ENCODE results near the gene AUTS2. TPM values are rescaled to one million over a fixed set of nuclear protein-coding genes. Genes with fewer than 3 reads are reported as not detected.

The AUTS2 gene
- total RNA-seq, 6 experiments from 2014 or later = 10.4 to 32.0 (median 19.3) TPM

- ATAC-seq = no peak
These were observed 228.9 kb downstream of the AUTS2 start for GRCh38 chr7:69827140-69827539.

GRCh38 chr7:69827558-69827957 lies 229.3 kb downstream of the AUTS2 start:
- Histone ChIP-seq H3K4me3 (no peak overlapping the region), H3K9me3 (no peaks in the 10 kb centered on the region), H3K4me1 (no peaks in the 10 kb centered on the region), H3K27ac (no peak overlapping the region), H3K36me3 (no peaks in the 10 kb centered on the region), H3K27me3 (no peaks in the 10 kb centered on the region)
- ATAC-seq (no peak), DNase-seq (no peak)
- TF ChIP-seq CTCF (IDR thresholded peaks at IDR 0.05) = no peak
- no peak for TF ChIP-seq POLR2A (IDR thresholded peaks at IDR 0.05)
- 48% methylated on average over 3 of the region's 3 CpGs for WGBS (ENCODE audit: insufficient coverage, low coverage, low lambda C conversion rate, missing lambda C conversion rate)
- intact Hi-C loops (cut with DNase I) = no loop called here

More at GRCh38 chr7:69827140-69827539, 228.9 kb downstream of the AUTS2 start:
- Histone ChIP-seq H3K27me3 (no peaks in the 10 kb centered on the region), H3K4me1 (no peaks in the 10 kb centered on the region), H3K4me3 (no peak overlapping the region), H3K27ac (no peak overlapping the region), H3K9me3 (no peaks in the 10 kb centered on the region), H3K36me3 (no peaks in the 10 kb centered on the region)
- 72% methylated on average over 4 of the region's 4 CpGs for WGBS (ENCODE audit: insufficient coverage, low coverage, low lambda C conversion rate, missing lambda C conversion rate)
- DNase-seq = no peak
- intact Hi-C loops (cut with DNase I) = no loop called here
- TF ChIP-seq POLR2A (IDR thresholded peaks at IDR 0.05) (no peak), CTCF (IDR thresholded peaks at IDR 0.05) (no peak)

GRCh38 chr7:69832356-69832755 lies 234.1 kb downstream of the AUTS2 start:
- no peak for DNase-seq
- TF ChIP-seq POLR2A (IDR thresholded peaks at IDR 0.05) (no peak), CTCF (IDR thresholded peaks at IDR 0.05) (no peak)
- Histone ChIP-seq H3K27ac (no peak overlapping the region), H3K4me1 (no peaks in the 10 kb centered on the region), H3K27me3 (no peaks in the 10 kb centered on the region), H3K9me3 (no peaks in the 10 kb centered on the region), H3K4me3 (no peak overlapping the region), H3K36me3 (no peaks in the 10 kb centered on the region)
- no peak for ATAC-seq
- intact Hi-C loops (cut with DNase I) = no loop called here
- WGBS (ENCODE audit: insufficient coverage, low coverage, low lambda C conversion rate, missing lambda C conversion rate) = 60% methylated on average over 2 of the region's 2 CpGs

- Histone ChIP-seq H3K36me3 (no peaks in the 10 kb centered on the region), H3K4me1 (no peaks in the 10 kb centered on the region), H3K4me3 (no peak overlapping the region), H3K27ac (no peak overlapping the region), H3K27me3 (no peaks in the 10 kb centered on the region), H3K9me3 (no peaks in the 10 kb centered on the region)
- ATAC-seq (no peak), DNase-seq (no peak)
- 69% methylated on average over 5 of the region's 6 CpGs for WGBS (ENCODE audit: insufficient coverage, low coverage, low lambda C conversion rate, missing lambda C conversion rate)
- no peak for TF ChIP-seq CTCF (IDR thresholded peaks at IDR 0.05)
- intact Hi-C loops (cut with DNase I) = no loop called here
These were observed 235.7 kb downstream of the AUTS2 start for GRCh38 chr7:69833964-69834363.

- intact Hi-C loops (cut with DNase I) = no loop called here
- H3K4me1 ChIP-seq = no peaks in the 10 kb centered on the region
These were observed 238.4 kb downstream of the AUTS2 start for GRCh38 chr7:69836702-69837101.

More at GRCh38 chr7:69836702-69837101, 238.4 kb downstream of the AUTS2 start:
- Histone ChIP-seq H3K27me3 (no peaks in the 10 kb centered on the region), H3K36me3 (no peaks in the 10 kb centered on the region), H3K9me3 (no peaks in the 10 kb centered on the region), H3K4me3 (no peak overlapping the region), H3K27ac (no peak overlapping the region)
- TF ChIP-seq CTCF (IDR thresholded peaks at IDR 0.05) = no peak
- no peak for TF ChIP-seq POLR2A (IDR thresholded peaks at IDR 0.05)
- no peak for DNase-seq
- 69% methylated on average over 7 of the region's 7 CpGs for WGBS (ENCODE audit: insufficient coverage, low coverage, low lambda C conversion rate, missing lambda C conversion rate)
- no peak for ATAC-seq
